Keratinocyte (primary cell): ENCODE results near the gene OGDH. TPM values are rescaled to one million over a fixed set of nuclear protein-coding genes. Genes with fewer than 3 reads are reported as not detected.

Source experiments
- DNase-seq: peaks from one replicate; pipeline ENCODE4 v3.0.0-alpha.2; 2011; ENCODE audit warnings: low read depth, missing footprints, low spot score
- FAIRE-seq: peaks from 2 replicates; lab custom pipeline; 2011; peaks lifted over from hg19 to GRCh38; lab: Jason Lieb, UNC
- H2AFZ ChIP-seq: 2 replicates; pipeline ENCODE4 v1.6.0; 2012; ENCODE audit warnings: low read length, control low read depth, inconsistent platforms; ENCODE audit not compliant: control insufficient read depth
- H3K27ac ChIP-seq: 2 replicates; pipeline ENCODE4 v1.5.1; 2011; ENCODE audit warnings: low read length; ENCODE audit not compliant: control insufficient read depth, insufficient read depth
- H3K27me3 ChIP-seq: 3 replicates; pipeline ENCODE4 v1.6.0; 2011; ENCODE audit warnings: low read length; ENCODE audit not compliant: control insufficient read depth, insufficient read depth; ENCODE audit errors: extremely low read depth
- H3K36me3 ChIP-seq, 2 experiments: 2 replicates in 1 of 2; 3 replicates in 1 of 2; pipeline ENCODE4 v1.5.1; 2011; ENCODE audit warnings: low read length in 2 of 2, mild to moderate bottlenecking in 1 of 2; ENCODE audit not compliant: control insufficient read depth in 2 of 2, insufficient read depth in 2 of 2; ENCODE audit errors: extremely low read depth in 1 of 2
- H3K4me1 ChIP-seq: 3 replicates; pipeline ENCODE4 v1.5.1; 2011; ENCODE audit warnings: low read length; ENCODE audit not compliant: control insufficient read depth, insufficient read depth; ENCODE audit errors: extremely low read depth
- H3K4me2 ChIP-seq: 3 replicates; pipeline ENCODE4 v1.6.0; 2011; ENCODE audit warnings: low read depth, low read length; ENCODE audit not compliant: control insufficient read depth, insufficient read depth; ENCODE audit errors: extremely low read depth
- H3K4me3 ChIP-seq, 3 experiments: fragments of 200-600 bp in 1 of 3; sonication (generic) in 1 of 3; 2 replicates in 2 of 3; 3 replicates in 1 of 3; pipeline ENCODE4 v1.5.1; 2011 to 2016; ENCODE audit warnings: low read length in 3 of 3, mild to moderate bottlenecking in 3 of 3, control low read depth in 2 of 3, inconsistent platforms in 1 of 3, low read depth in 1 of 3, mixed read lengths in 1 of 3, mixed run types in 1 of 3, moderate library complexity in 1 of 3; ENCODE audit not compliant: control insufficient read depth in 2 of 3, insufficient read depth in 2 of 3; ENCODE audit errors: extremely low read depth in 1 of 3
- H3K79me2 ChIP-seq: 2 replicates; pipeline ENCODE4 v1.6.0; 2012; ENCODE audit warnings: low read length; ENCODE audit not compliant: control insufficient read depth, insufficient read depth
- H3K9ac ChIP-seq: 3 replicates; pipeline ENCODE4 v1.6.0; 2011; ENCODE audit warnings: low read length; ENCODE audit not compliant: control insufficient read depth, insufficient read depth; ENCODE audit errors: extremely low read depth
- H3K9me1 ChIP-seq: 3 replicates; pipeline ENCODE4 v1.6.0; 2011; ENCODE audit warnings: low read length; ENCODE audit not compliant: control insufficient read depth, insufficient read depth; ENCODE audit errors: extremely low read depth
- H3K9me3 ChIP-seq: 2 replicates; pipeline ENCODE4 v1.5.1; 2012; ENCODE audit warnings: low read depth, low read length; ENCODE audit not compliant: control insufficient read depth
- H4K20me1 ChIP-seq: 3 replicates; pipeline ENCODE4 v1.6.0; 2011; ENCODE audit warnings: low read length; ENCODE audit not compliant: control insufficient read depth, insufficient read depth; ENCODE audit errors: extremely low read depth
- EZH2 ChIP-seq: IDR thresholded peaks from one replicate; pipeline ENCODE4 v1.6.1; 2012; ENCODE audit warnings: inconsistent platforms, mild to moderate bottlenecking, low read length, moderate library complexity
- dilution Hi-C: fragments of 300-500 bp; cut with MboI; formaldehyde crosslinking; loops from one replicate; pipeline ENCODE4 v1.7.0; 2020; ENCODE audit warnings: low sequenced_read_pairs; ENCODE audit not compliant: extremely low pct_ligation_motif_present
- polyA minus RNA-seq, 3 experiments: library from RNA; depleted of rRNA, polyadenylated mRNA; stranded (reverse); fragments of >200 nt; gene quantifications; 1 replicate in 1 of 3; 2 replicates in 1 of 3; 3 replicates in 1 of 3; pipeline ENCODE4 v1.2.3, GENCODE V29; 2011
- polyA plus RNA-seq, 5 experiments: library from polyadenylated mRNA; depleted of rRNA in 3 of 5; stranded (reverse) in 3 of 5; stranded (forward) in 1 of 5; unstranded in 1 of 5; fragments of >200 nt; gene quantifications; 1 replicate in 1 of 5; 2 replicates in 3 of 5; 3 replicates in 1 of 5; pipeline versions ENCODE4 v1.2.1 to v1.2.3, GENCODE V29; 2011 to 2012; ENCODE audit warnings: missing spikeins in 2 of 5, low read depth in 1 of 5, low replicate concordance in 1 of 5
- TF ChIP-seq, protein P1 (sequence below), 3 experiments: IDR thresholded peaks in 1 of 3; conservative IDR thresholded peaks in 1 of 3; optimal IDR thresholded peaks in 1 of 3; 2 replicates in 2 of 3; 3 replicates in 1 of 3; pipeline versions ENCODE3 to v1.5.1; 2011; ENCODE audit warnings: low read length in 3 of 3, mild to moderate bottlenecking in 3 of 3, moderate library complexity in 2 of 3, control low read depth in 1 of 3, inconsistent platforms in 1 of 3; ENCODE audit not compliant: insufficient read depth in 2 of 3; ENCODE audit errors: extremely low read depth in 1 of 3

OGDH gene
- polyA plus RNA-seq = 34.4 to 79.9 TPM (median 46.4 TPM) in 3 replicates
- 37.6 TPM for polyA plus RNA-seq (2011; ENCODE audit: low read depth)
- polyA plus RNA-seq (2011; cell fraction: cytosol; rRNA removed) = 53.1 and 67.3 TPM in 2 replicates
- polyA plus RNA-seq (2011; cell fraction: nucleus; rRNA removed) = 137 and 149 TPM in 2 replicates
- polyA plus RNA-seq (2012; ENCODE audit: low replicate concordance) = 74.3 and 78.0 TPM in 2 replicates
- 119 to 232 TPM (median 133 TPM) in 3 replicates for polyA minus RNA-seq
- polyA minus RNA-seq (2011; cell fraction: cytosol; rRNA and poly(A)+ RNA removed) = 96.3 TPM
- polyA minus RNA-seq (2011; cell fraction: nucleus; rRNA and poly(A)+ RNA removed) = 138 and 184 TPM in 2 replicates

DNA sequence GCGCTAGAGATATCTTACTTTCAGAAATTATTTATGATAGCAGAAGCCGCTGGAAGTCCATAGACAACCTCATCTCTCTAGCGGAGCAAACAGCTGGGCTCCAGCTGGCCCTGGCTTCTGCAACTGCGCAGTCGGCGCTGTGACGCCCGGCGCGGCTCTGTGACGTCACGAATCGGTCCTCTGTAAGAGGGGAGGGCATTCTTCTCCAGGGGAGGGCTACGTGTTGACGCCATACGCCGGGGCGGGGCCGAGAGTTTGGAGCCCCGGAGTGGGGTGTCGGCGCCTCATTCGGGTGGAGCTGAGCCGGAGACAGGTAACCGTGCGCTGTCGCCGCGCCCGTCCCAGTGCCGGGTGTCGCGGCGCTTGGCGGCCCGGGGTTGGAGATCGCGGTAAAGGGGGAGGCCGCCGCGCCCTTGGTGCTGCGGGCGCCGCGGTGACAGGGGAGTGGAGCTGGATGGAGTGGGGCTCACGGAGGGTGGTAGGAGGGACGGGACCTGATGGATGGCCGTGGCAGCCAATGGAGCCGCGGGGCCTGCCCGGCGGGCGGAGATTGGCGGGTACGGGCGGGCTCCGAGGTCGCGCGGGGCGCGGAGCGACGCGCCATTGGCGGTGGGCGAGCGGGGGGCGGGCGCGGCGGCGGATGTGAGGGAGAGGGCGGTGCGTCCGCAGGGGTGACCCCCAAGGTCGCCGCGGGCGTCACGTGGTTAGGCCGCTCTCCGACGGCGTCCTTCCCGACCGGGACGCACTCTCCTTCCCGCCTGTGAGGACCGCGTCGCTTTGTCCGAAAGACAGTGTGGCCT, at the start of gene OGDH:
Gene OGDH (plus strand): TSS at position 287 of the 800 bp plus-strand sequence. CDS start 17,717 bp downstream, outside the sequence.
- H3K9me3 ChIP-seq = no peaks in the 10 kb centered on the region
- FAIRE-seq = no peak
- peaks cover 45% of the 10 kb centered on the region for H3K79me2 ChIP-seq
- H3K9me1 ChIP-seq = no peaks in the 10 kb centered on the region
- H3K9ac ChIP-seq = peak within 1 kb of the TSS; percentile 87
- peak; percentile 83 for DNase-seq
- no peaks in the 10 kb centered on the region for H3K36me3 ChIP-seq
- dilution Hi-C loops = no loop called here
- H4K20me1 ChIP-seq = no peaks in the 10 kb centered on the region
- H3K4me1 ChIP-seq = peaks cover 18% of the 10 kb centered on the region
- no peaks in the 10 kb centered on the region for H3K27me3 ChIP-seq
- no peak for TF ChIP-seq EZH2
- TF ChIP-seq, protein P1, sequence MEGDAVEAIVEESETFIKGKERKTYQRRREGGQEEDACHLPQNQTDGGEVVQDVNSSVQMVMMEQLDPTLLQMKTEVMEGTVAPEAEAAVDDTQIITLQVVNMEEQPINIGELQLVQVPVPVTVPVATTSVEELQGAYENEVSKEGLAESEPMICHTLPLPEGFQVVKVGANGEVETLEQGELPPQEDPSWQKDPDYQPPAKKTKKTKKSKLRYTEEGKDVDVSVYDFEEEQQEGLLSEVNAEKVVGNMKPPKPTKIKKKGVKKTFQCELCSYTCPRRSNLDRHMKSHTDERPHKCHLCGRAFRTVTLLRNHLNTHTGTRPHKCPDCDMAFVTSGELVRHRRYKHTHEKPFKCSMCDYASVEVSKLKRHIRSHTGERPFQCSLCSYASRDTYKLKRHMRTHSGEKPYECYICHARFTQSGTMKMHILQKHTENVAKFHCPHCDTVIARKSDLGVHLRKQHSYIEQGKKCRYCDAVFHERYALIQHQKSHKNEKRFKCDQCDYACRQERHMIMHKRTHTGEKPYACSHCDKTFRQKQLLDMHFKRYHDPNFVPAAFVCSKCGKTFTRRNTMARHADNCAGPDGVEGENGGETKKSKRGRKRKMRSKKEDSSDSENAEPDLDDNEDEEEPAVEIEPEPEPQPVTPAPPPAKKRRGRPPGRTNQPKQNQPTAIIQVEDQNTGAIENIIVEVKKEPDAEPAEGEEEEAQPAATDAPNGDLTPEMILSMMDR (optimal IDR thresholded peaks at IDR 0.05 in 1 of 3, IDR thresholded peaks at IDR 0.05 in 1 of 3, conservative IDR thresholded peaks at IDR 0.05 in 1 of 3; ENCODE audit: extremely low read depth in 1 of 3, insufficient read depth in 2 of 3, low read length in 3 of 3) = no peak
- peak within 1 kb of the TSS; percentile 93 to 99 (median 95) for H3K4me3 ChIP-seq
- peak within 1 kb of the TSS; percentile 92 for H3K4me2 ChIP-seq
- H2AFZ ChIP-seq = peak within 1 kb of the TSS; percentile 81
- peak within 1 kb of the TSS; percentile 87 for H3K27ac ChIP-seq

DNA sequence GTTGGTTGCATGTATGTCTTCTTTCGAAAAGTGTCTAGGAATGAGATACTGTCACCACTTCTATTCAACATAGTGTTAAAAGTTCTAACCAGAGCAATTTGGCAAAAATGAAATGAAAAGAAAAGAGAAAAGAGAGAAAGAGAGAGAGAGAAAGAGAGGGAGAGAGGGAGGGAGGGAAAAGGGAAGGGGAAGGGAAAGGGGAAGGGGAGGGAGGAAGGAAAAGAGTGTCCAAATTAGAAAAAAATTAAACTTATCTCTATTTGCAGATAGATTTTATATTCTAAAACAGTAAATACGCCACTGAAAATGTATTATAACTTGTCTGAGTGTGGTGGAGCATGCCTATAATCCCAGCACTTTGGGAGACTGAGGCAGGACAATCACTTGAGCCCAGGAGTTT, 48.9 kb upstream of the OGDH start:
- no peak for FAIRE-seq
- no peaks in the 10 kb centered on the region for H3K79me2 ChIP-seq
- H3K36me3 ChIP-seq = no peaks in the 10 kb centered on the region
- H3K9me1 ChIP-seq = peaks cover 3% of the 10 kb centered on the region
- H3K9me3 ChIP-seq = no peaks in the 10 kb centered on the region
- H3K27me3 ChIP-seq = no peaks in the 10 kb centered on the region
- no peaks in the 10 kb centered on the region for H3K4me1 ChIP-seq
- no peak overlapping the region for H3K27ac ChIP-seq
- no peaks in the 10 kb centered on the region for H4K20me1 ChIP-seq
- no peak for TF ChIP-seq EZH2
- TF ChIP-seq, protein P1 (optimal IDR thresholded peaks at IDR 0.05 in 1 of 3, IDR thresholded peaks at IDR 0.05 in 1 of 3, conservative IDR thresholded peaks at IDR 0.05 in 1 of 3; ENCODE audit: extremely low read depth in 1 of 3, insufficient read depth in 2 of 3, low read length in 3 of 3) = no peak
- H2AFZ ChIP-seq = no peak overlapping the region
- no peak overlapping the region for H3K9ac ChIP-seq
- no peak for DNase-seq
- no peak overlapping the region for H3K4me2 ChIP-seq
- H3K4me3 ChIP-seq = no peak overlapping the region
- dilution Hi-C loops = no loop called here
